ENCODE data around the gene RTL10. TPM values are rescaled to one million over a fixed set of nuclear protein-coding genes. Genes with fewer than 3 reads are reported as not detected.

RTL10 gene
- total and polyA plus RNA-seq, 2 of the 8 experiments (the other 6 are each of a cell fraction or from before 2014, with no cell fraction given) = 11.5 to 18.8 TPM

DNA sequence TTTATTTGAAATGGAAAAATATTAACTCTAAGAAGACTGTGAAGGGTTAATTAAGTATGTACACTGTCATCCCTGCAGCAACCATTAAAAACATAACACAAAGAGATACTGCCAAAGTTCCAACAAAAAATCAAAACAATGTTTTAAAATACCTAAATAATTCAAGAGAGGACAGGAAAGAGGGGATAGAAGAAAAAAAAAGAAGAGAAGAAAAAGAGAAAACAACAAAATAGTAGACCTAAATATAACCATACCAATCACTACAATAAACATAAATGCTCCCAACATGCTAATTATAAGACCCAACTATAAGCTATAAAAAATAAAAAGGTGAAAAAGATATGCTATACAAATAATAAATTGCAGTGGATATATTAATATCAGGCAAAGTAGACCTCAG, 20.1 kb downstream of the RTL10 start:
- H3K18ac ChIP-seq (ENCODE audit: extremely low read depth, low read length) = no peak overlapping the region
- H3K4me1 ChIP-seq (replicated peaks in 1 of 4; ENCODE audit: control insufficient read depth in 3 of 4, insufficient read depth in 4 of 4, low read length in 3 of 4) = no peaks in the 10 kb centered on the region
- ChIA-PET CTCF (ENCODE audit: partially characterized antibody) (no interaction called here), POLR2A (ENCODE audit: partially characterized antibody) (no interaction called here)
- no peak overlapping the region for H2BK5ac ChIP-seq (ENCODE audit: low read depth, low read length)
- no peak overlapping the region for H3K4ac ChIP-seq (replicated peaks; ENCODE audit: insufficient read length, low read depth, low read length)
- no peak overlapping the region for H2BK120ac ChIP-seq (replicated peaks; ENCODE audit: low read depth, low read length)
- no peaks in the 10 kb centered on the region for H3K79me2 ChIP-seq (ENCODE audit: control insufficient read depth in 1 of 2, insufficient read depth in 2 of 2, low read length in 2 of 2)
- no peak overlapping the region for H3K27ac ChIP-seq (ENCODE audit: low read depth, low read length)
- H3K56ac ChIP-seq (replicated peaks; ENCODE audit: insufficient read length, low read depth, low read length) = no peak overlapping the region
- no peak overlapping the region for H3K9ac ChIP-seq (replicated peaks in 1 of 4; ENCODE audit: extremely low read depth in 1 of 4, low read depth in 3 of 4, low read length in 3 of 4)
- no peak overlapping the region for H3K4me3 ChIP-seq (ENCODE audit: extremely low read depth in 1 of 4, insufficient read depth in 2 of 4, low read depth in 3 of 4, low read length in 4 of 4)
- H3K23me2 ChIP-seq (ENCODE audit: low read depth, low read length) = no peaks in the 10 kb centered on the region
- TF ChIP-seq CBX8 (IDR thresholded peaks at IDR 0.05; ENCODE audit: borderline replicate concordance, low read depth, low read length) (no peak), GABPA (IDR thresholded peaks at IDR 0.05; ENCODE audit: borderline replicate concordance, insufficient read depth, low read length) (no peak), POU5F1 (IDR thresholded peaks at IDR 0.05; ENCODE audit: low read depth, low read length) (no peak), TAF1 (IDR thresholded peaks at IDR 0.05; ENCODE audit: low read depth, low read length) (no peak), SAP30 (IDR thresholded peaks at IDR 0.05; ENCODE audit: insufficient read depth, insufficient replicate concordance, low read length) (no peak), SP4 (IDR thresholded peaks at IDR 0.05; ENCODE audit: low read length) (no peak), HDAC2 (IDR thresholded peaks at IDR 0.05; ENCODE audit: borderline replicate concordance in 1 of 2, low read depth in 2 of 2, low read length in 2 of 2) (no peak), EP300 (IDR thresholded peaks at IDR 0.05; ENCODE audit: borderline replicate concordance in 1 of 2, low read depth in 2 of 2, low read length in 2 of 2) (no peak), GTF2F1 (IDR thresholded peaks at IDR 0.05; ENCODE audit: borderline replicate concordance, low read depth, low read length) (no peak), KDM5A (IDR thresholded peaks at IDR 0.05; ENCODE audit: low read length) (no peak)
- TF ChIP-seq, protein P1, sequence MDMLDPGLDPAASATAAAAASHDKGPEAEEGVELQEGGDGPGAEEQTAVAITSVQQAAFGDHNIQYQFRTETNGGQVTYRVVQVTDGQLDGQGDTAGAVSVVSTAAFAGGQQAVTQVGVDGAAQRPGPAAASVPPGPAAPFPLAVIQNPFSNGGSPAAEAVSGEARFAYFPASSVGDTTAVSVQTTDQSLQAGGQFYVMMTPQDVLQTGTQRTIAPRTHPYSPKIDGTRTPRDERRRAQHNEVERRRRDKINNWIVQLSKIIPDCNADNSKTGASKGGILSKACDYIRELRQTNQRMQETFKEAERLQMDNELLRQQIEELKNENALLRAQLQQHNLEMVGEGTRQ (IDR thresholded peaks at IDR 0.05; ENCODE audit: low read length) = no peak
- no peak overlapping the region for H2AK5ac ChIP-seq (ENCODE audit: low read depth, low read length)
- H4K5ac ChIP-seq (ENCODE audit: insufficient read length, low read depth, low read length) = no peak overlapping the region
- no peak overlapping the region for H2BK20ac ChIP-seq (ENCODE audit: low read length)
- H2AFZ ChIP-seq (ENCODE audit: low read length) = no peak overlapping the region
- no peaks in the 10 kb centered on the region for H4K20me1 ChIP-seq (replicated peaks in 1 of 2; ENCODE audit: control insufficient read depth in 1 of 2, insufficient read depth in 2 of 2, low read length in 2 of 2)
- no peaks in the 10 kb centered on the region for H3K9me3 ChIP-seq (ENCODE audit: insufficient read depth in 2 of 2, low read depth in 1 of 2, low read length in 1 of 2)
- no peak overlapping the region for H3K4me2 ChIP-seq (ENCODE audit: insufficient read depth in 1 of 2, low read depth in 2 of 2, low read length in 2 of 2)
- FAIRE-seq (no peak), DNase-seq (ENCODE audit: low read depth in 1 of 2, low spot score in 2 of 2) (no peak)
- no peaks in the 10 kb centered on the region for H3K27me3 ChIP-seq (replicated peaks in 1 of 4; ENCODE audit: control insufficient read depth in 3 of 4, extremely low read depth in 1 of 4, insufficient read depth in 3 of 4, low read length in 3 of 4)
- no peaks in the 10 kb centered on the region for H3K79me1 ChIP-seq (ENCODE audit: low read depth, low read length)
- no peak overlapping the region for H4K8ac ChIP-seq (ENCODE audit: extremely low read depth, insufficient read depth, low read length)
- no peak overlapping the region for H3K14ac ChIP-seq (ENCODE audit: insufficient read length)
- H2BK15ac ChIP-seq (ENCODE audit: low read length) = no peak overlapping the region
- H2BK12ac ChIP-seq (ENCODE audit: low read depth, low read length) = no peak overlapping the region
- H4K91ac ChIP-seq (replicated peaks; ENCODE audit: insufficient read length, low read length) = no peak overlapping the region
- no peaks in the 10 kb centered on the region for H3K36me3 ChIP-seq (ENCODE audit: control insufficient read depth in 2 of 4, insufficient read depth in 4 of 4, low read length in 3 of 4)
- no peak overlapping the region for H3K23ac ChIP-seq (ENCODE audit: insufficient read length)
